Measurements from ENCODE around the gene TBC1D5. TPM values are rescaled to one million over a fixed set of nuclear protein-coding genes. Genes with fewer than 3 reads are reported as not detected.

The TBC1D5 gene
- total and polyA plus RNA-seq, 8 donors = 47.4 to 74.8 (median 55.3) TPM

- no peaks in the 10 kb centered on the region for H3K9me3 ChIP-seq
- H3K27ac ChIP-seq = no peak overlapping the region
- DNase-seq (no peak), ATAC-seq (no peak)
- intact Hi-C loops (cut with DNase I) = no loop called here
- H3K4me1 ChIP-seq = no peaks in the 10 kb centered on the region
- TF ChIP-seq CTCF (IDR thresholded peaks at IDR 0.05) = no peak
- peaks cover 0 to 3% of the 10 kb centered on the region in 2 donors for H3K36me3 ChIP-seq
- H3K4me3 ChIP-seq = no peak overlapping the region
- H3K27me3 ChIP-seq = no peaks in the 10 kb centered on the region
Measured at GRCh38 chr3:17302170-17302569, 440.3 kb downstream of the TBC1D5 start.

- Histone ChIP-seq H3K9me3 (no peaks in the 10 kb centered on the region), H3K27me3 (no peaks in the 10 kb centered on the region), H3K36me3 (no peaks in the 10 kb centered on the region), H3K4me3 (no peak overlapping the region), H3K4me1 (no peaks in the 10 kb centered on the region), H3K27ac (no peak overlapping the region)
- ATAC-seq = no peak
- DNase-seq = no peak
- intact Hi-C loops (cut with DNase I) = no loop called here
- no peak for TF ChIP-seq CTCF (IDR thresholded peaks at IDR 0.05)
Measured at GRCh38 chr3:17301271-17301670, 441.2 kb downstream of the TBC1D5 start.

- no peaks in the 10 kb centered on the region for H3K4me1 ChIP-seq
- intact Hi-C loops (cut with DNase I) = no loop called here
- H3K36me3 ChIP-seq = no peaks in the 10 kb centered on the region
- TF ChIP-seq CTCF (IDR thresholded peaks at IDR 0.05) = no peak
- H3K4me3 ChIP-seq = no peak overlapping the region
- no peak overlapping the region for H3K27ac ChIP-seq
- DNase-seq = no peak
- no peaks in the 10 kb centered on the region for H3K27me3 ChIP-seq
- no peak for ATAC-seq
- no peaks in the 10 kb centered on the region for H3K9me3 ChIP-seq
Measured at GRCh38 chr3:17300441-17300840, 442.0 kb downstream of the TBC1D5 start.

GRCh38 chr3:17298038-17298437, 444.4 kb downstream of the TBC1D5 start:
- H3K27me3 ChIP-seq = no peaks in the 10 kb centered on the region
- no peaks in the 10 kb centered on the region for H3K36me3 ChIP-seq
- H3K27ac ChIP-seq = no peak overlapping the region
- DNase-seq (no peak), ATAC-seq (no peak)
- TF ChIP-seq CTCF (IDR thresholded peaks at IDR 0.05) = no peak
- intact Hi-C loops (cut with DNase I) = no loop called here
- H3K4me1 ChIP-seq = no peaks in the 10 kb centered on the region
- no peak overlapping the region for H3K4me3 ChIP-seq
- H3K9me3 ChIP-seq = no peaks in the 10 kb centered on the region

GRCh38 chr3:17292556-17292955, 449.9 kb downstream of the TBC1D5 start:
- DNase-seq (no peak), ATAC-seq (no peak)
- intact Hi-C loops (cut with DNase I) = no loop called here
- H3K27me3 ChIP-seq = no peaks in the 10 kb centered on the region
- H3K4me3 ChIP-seq = no peak overlapping the region
- peaks cover 0 to 23% of the 10 kb centered on the region in 2 donors for H3K36me3 ChIP-seq
- TF ChIP-seq CTCF (IDR thresholded peaks at IDR 0.05) = no peak
- no peaks in the 10 kb centered on the region for H3K9me3 ChIP-seq
- no peak overlapping the region for H3K27ac ChIP-seq
- no peaks in the 10 kb centered on the region for H3K4me1 ChIP-seq
